Sigmoid colon (tissue), 4 donors: ENCODE data around the gene SLCO2B1.

Experiments
- CTCF ChIP-seq, 4 experiments: fragments of 450-650 bp in 3 of 4; fragments of 200-600 bp in 1 of 4; IDR thresholded peaks; one replicate each; pipeline ENCODE4 v1.5.1; 2016 to 2019; ENCODE audit warnings: antibody characterized with exemption in 4 of 4, mild to moderate bottlenecking in 3 of 4, moderate library complexity in 2 of 4
- EP300 ChIP-seq, 4 donors: sonication (generic); formaldehyde crosslinking; IDR thresholded peaks; one replicate each; pipeline ENCODE4 v1.6.1; 2017; ENCODE audit warnings: antibody characterized with exemption in 4 of 4
- POLR2A ChIP-seq, 2 donors: fragments of 450-650 bp; IDR thresholded peaks; one replicate each; pipeline ENCODE4 v1.6.1; 2016; ENCODE audit warnings: antibody characterized with exemption in 2 of 2, mild to moderate bottlenecking in 2 of 2, moderate library complexity in 2 of 2
- POLR2AphosphoS5 ChIP-seq, 4 donors: sonication (generic); formaldehyde crosslinking; IDR thresholded peaks; one replicate each; pipeline ENCODE4 v1.6.1; 2017; ENCODE audit warnings: antibody characterized with exemption in 4 of 4

- TF ChIP-seq EP300 (IDR thresholded peaks at IDR 0.05) (no peak), POLR2AphosphoS5 (IDR thresholded peaks at IDR 0.05) (no peak), CTCF (IDR thresholded peaks at IDR 0.05) (no peak), POLR2A (IDR thresholded peaks at IDR 0.05) (no peak)
Observed at GRCh38 chr11:75208446-75208845, 57.5 kb downstream of the SLCO2B1 start.
